Measurements from ENCODE around the gene C1orf232. TPM values are rescaled to one million over a fixed set of nuclear protein-coding genes. Genes with fewer than 3 reads are reported as not detected.
A peak's percentile ranks its signal among the peaks of the same experiment; 100 is the strongest.

C1orf232 gene
- total and polyA plus RNA-seq, 2 experiments from 2014 or later: not detected

DNA sequence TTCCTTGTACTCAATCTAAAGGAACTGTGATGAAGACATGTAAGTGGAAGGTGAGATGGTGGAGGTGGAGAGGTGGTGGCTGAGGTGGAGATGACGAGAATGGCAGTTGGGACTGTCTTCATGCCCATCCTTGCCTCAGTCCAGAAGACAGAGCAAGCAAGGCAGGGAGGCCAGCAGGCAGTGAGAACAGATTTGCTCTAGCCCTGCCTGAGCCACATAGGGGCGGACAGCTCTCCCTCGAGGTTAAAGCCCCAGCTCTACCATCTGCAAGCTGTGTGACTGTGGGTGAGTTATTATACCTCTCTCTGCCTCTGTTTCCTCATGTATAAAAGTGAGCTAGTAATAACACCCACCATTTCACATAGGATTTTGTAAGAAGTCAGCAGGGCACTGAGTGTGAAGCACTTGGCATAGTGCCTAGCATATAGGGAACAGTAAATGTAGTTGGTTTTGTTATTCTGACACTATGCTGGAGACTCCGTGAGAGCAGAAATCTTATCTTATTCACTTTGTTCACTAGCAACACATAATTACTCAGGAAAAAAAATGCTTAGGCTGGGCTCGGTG is 14.7 kb downstream of the C1orf232 start:
- peak overlapping the region; percentile 89 for H3K4me2 ChIP-seq
- H3K27me3 ChIP-seq (ENCODE audit: insufficient read depth): peaks cover 94% of the 10 kb centered on the region
- Mint-ChIP-seq H3K27me3 (ENCODE audit: insufficient read depth, low read depth, poor library complexity) (peaks cover 63% of the 10 kb centered on the region), H3K36me3 (ENCODE audit: low read depth) (no peaks in the 10 kb centered on the region), H3K4me1 (peaks cover 51% of the 10 kb centered on the region), H3K4me3 (peak overlapping the region; percentile 15; the same call in 1 of the 3 replicates), H3K9me3 (no peaks in the 10 kb centered on the region), H3K27ac (no peak overlapping the region)
- H3K4me1 ChIP-seq (ENCODE audit: insufficient read depth): peaks cover 34% of the 10 kb centered on the region
- no peak overlapping the region for H3K4me3 ChIP-seq
- ATAC-seq: peak; percentile 12
- H3F3A ChIP-seq (replicated peaks; ENCODE audit: low read depth): peaks cover 7% of the 10 kb centered on the region; the same call in 1 of the 2 replicates
- peaks cover 5% of the 10 kb centered on the region; the same call in 1 of the 2 replicates for H4K20me1 ChIP-seq (replicated peaks; ENCODE audit: insufficient read depth)
- TF ChIP-seq EZH2phosphoT487 (IDR thresholded peaks at IDR 0.05; ENCODE audit: unreplicated experiment) (no peak), ZNF114 (CRISPR knock-in tag; IDR thresholded peaks at IDR 0.05) (no peak), EZH2 (IDR thresholded peaks at IDR 0.05; ENCODE audit: low read depth, unreplicated experiment) (no peak), STAT1 (IDR thresholded peaks at IDR 0.05; ENCODE audit: unreplicated experiment) (no peak), ZNF331 (CRISPR knock-in tag; IDR thresholded peaks at IDR 0.05; ENCODE audit: low read depth) (no peak), NANOG (IDR thresholded peaks at IDR 0.05; ENCODE audit: borderline replicate concordance) (no peak), JUNB (IDR thresholded peaks at IDR 0.05; ENCODE audit: unreplicated experiment) (no peak), CREB1 (CRISPR knock-in tag; IDR thresholded peaks at IDR 0.05; ENCODE audit: low read depth) (no peak), POLR2AphosphoS5 (IDR thresholded peaks at IDR 0.05; ENCODE audit: low read depth) (no peak)
- TF ChIP-seq, protein P1, sequence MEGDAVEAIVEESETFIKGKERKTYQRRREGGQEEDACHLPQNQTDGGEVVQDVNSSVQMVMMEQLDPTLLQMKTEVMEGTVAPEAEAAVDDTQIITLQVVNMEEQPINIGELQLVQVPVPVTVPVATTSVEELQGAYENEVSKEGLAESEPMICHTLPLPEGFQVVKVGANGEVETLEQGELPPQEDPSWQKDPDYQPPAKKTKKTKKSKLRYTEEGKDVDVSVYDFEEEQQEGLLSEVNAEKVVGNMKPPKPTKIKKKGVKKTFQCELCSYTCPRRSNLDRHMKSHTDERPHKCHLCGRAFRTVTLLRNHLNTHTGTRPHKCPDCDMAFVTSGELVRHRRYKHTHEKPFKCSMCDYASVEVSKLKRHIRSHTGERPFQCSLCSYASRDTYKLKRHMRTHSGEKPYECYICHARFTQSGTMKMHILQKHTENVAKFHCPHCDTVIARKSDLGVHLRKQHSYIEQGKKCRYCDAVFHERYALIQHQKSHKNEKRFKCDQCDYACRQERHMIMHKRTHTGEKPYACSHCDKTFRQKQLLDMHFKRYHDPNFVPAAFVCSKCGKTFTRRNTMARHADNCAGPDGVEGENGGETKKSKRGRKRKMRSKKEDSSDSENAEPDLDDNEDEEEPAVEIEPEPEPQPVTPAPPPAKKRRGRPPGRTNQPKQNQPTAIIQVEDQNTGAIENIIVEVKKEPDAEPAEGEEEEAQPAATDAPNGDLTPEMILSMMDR (conservative IDR thresholded peaks at IDR 0.05; ENCODE audit: low read depth in 2 of 2): no peak
- TF ChIP-seq, protein P2, sequence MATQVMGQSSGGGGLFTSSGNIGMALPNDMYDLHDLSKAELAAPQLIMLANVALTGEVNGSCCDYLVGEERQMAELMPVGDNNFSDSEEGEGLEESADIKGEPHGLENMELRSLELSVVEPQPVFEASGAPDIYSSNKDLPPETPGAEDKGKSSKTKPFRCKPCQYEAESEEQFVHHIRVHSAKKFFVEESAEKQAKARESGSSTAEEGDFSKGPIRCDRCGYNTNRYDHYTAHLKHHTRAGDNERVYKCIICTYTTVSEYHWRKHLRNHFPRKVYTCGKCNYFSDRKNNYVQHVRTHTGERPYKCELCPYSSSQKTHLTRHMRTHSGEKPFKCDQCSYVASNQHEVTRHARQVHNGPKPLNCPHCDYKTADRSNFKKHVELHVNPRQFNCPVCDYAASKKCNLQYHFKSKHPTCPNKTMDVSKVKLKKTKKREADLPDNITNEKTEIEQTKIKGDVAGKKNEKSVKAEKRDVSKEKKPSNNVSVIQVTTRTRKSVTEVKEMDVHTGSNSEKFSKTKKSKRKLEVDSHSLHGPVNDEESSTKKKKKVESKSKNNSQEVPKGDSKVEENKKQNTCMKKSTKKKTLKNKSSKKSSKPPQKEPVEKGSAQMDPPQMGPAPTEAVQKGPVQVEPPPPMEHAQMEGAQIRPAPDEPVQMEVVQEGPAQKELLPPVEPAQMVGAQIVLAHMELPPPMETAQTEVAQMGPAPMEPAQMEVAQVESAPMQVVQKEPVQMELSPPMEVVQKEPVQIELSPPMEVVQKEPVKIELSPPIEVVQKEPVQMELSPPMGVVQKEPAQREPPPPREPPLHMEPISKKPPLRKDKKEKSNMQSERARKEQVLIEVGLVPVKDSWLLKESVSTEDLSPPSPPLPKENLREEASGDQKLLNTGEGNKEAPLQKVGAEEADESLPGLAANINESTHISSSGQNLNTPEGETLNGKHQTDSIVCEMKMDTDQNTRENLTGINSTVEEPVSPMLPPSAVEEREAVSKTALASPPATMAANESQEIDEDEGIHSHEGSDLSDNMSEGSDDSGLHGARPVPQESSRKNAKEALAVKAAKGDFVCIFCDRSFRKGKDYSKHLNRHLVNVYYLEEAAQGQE (IDR thresholded peaks at IDR 0.05; ENCODE audit: unreplicated experiment): no peak
- TF ChIP-seq, protein P3, sequence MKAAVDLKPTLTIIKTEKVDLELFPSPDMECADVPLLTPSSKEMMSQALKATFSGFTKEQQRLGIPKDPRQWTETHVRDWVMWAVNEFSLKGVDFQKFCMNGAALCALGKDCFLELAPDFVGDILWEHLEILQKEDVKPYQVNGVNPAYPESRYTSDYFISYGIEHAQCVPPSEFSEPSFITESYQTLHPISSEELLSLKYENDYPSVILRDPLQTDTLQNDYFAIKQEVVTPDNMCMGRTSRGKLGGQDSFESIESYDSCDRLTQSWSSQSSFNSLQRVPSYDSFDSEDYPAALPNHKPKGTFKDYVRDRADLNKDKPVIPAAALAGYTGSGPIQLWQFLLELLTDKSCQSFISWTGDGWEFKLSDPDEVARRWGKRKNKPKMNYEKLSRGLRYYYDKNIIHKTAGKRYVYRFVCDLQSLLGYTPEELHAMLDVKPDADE (IDR thresholded peaks at IDR 0.05): no peak
- TF ChIP-seq, protein P4, sequence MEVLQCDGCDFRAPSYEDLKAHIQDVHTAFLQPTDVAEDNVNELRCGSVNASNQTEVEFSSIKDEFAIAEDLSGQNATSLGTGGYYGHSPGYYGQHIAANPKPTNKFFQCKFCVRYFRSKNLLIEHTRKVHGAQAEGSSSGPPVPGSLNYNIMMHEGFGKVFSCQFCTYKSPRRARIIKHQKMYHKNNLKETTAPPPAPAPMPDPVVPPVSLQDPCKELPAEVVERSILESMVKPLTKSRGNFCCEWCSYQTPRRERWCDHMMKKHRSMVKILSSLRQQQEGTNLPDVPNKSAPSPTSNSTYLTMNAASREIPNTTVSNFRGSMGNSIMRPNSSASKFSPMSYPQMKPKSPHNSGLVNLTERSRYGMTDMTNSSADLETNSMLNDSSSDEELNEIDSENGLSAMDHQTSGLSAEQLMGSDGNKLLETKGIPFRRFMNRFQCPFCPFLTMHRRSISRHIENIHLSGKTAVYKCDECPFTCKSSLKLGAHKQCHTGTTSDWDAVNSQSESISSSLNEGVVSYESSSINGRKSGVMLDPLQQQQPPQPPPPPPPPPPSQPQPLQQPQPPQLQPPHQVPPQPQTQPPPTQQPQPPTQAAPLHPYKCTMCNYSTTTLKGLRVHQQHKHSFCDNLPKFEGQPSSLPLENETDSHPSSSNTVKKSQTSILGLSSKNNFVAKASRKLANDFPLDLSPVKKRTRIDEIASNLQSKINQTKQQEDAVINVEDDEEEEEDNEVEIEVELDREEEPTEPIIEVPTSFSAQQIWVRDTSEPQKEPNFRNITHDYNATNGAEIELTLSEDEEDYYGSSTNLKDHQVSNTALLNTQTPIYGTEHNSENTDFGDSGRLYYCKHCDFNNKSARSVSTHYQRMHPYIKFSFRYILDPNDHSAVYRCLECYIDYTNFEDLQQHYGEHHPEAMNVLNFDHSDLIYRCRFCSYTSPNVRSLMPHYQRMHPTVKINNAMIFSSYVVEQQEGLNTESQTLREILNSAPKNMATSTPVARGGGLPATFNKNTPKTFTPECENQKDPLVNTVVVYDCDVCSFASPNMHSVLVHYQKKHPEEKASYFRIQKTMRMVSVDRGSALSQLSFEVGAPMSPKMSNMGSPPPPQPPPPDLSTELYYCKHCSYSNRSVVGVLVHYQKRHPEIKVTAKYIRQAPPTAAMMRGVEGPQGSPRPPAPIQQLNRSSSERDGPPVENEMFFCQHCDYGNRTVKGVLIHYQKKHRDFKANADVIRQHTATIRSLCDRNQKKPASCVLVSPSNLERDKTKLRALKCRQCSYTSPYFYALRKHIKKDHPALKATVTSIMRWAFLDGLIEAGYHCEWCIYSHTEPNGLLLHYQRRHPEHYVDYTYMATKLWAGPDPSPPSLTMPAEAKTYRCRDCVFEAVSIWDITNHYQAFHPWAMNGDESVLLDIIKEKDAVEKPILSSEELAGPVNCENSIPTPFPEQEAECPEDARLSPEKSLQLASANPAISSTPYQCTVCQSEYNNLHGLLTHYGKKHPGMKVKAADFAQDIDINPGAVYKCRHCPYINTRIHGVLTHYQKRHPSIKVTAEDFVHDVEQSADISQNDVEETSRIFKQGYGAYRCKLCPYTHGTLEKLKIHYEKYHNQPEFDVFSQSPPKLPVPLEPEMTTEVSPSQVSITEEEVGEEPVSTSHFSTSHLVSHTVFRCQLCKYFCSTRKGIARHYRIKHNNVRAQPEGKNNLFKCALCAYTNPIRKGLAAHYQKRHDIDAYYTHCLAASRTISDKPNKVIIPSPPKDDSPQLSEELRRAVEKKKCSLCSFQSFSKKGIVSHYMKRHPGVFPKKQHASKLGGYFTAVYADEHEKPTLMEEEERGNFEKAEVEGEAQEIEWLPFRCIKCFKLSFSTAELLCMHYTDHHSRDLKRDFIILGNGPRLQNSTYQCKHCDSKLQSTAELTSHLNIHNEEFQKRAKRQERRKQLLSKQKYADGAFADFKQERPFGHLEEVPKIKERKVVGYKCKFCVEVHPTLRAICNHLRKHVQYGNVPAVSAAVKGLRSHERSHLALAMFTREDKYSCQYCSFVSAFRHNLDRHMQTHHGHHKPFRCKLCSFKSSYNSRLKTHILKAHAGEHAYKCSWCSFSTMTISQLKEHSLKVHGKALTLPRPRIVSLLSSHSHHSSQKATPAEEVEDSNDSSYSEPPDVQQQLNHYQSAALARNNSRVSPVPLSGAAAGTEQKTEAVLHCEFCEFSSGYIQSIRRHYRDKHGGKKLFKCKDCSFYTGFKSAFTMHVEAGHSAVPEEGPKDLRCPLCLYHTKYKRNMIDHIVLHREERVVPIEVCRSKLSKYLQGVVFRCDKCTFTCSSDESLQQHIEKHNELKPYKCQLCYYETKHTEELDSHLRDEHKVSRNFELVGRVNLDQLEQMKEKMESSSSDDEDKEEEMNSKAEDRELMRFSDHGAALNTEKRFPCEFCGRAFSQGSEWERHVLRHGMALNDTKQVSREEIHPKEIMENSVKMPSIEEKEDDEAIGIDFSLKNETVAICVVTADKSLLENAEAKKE (CRISPR knock-in tag; IDR thresholded peaks at IDR 0.05): no peak
- no peaks in the 10 kb centered on the region for H3K79me2 ChIP-seq (replicated peaks; ENCODE audit: insufficient read depth)
- no peaks in the 10 kb centered on the region for H3K36me3 ChIP-seq (ENCODE audit: insufficient read depth)
- no peak overlapping the region for H3K27ac ChIP-seq (ENCODE audit: low read depth)
- no peak overlapping the region for H2AFZ ChIP-seq
- DNase-seq (ENCODE audit: low spot score): no peak
- no peaks in the 10 kb centered on the region for H3K9me2 ChIP-seq (ENCODE audit: insufficient read depth)
